ENCODE measurements around the gene TGFB2. TPM values are rescaled to one million over a fixed set of nuclear protein-coding genes. Genes with fewer than 3 reads are reported as not detected.

Gene TGFB2
- total and polyA plus RNA-seq, 2 donors (not counting 1 experiment from before 2014, with no cell fraction given) = 0.55 to 0.76 TPM

DNA sequence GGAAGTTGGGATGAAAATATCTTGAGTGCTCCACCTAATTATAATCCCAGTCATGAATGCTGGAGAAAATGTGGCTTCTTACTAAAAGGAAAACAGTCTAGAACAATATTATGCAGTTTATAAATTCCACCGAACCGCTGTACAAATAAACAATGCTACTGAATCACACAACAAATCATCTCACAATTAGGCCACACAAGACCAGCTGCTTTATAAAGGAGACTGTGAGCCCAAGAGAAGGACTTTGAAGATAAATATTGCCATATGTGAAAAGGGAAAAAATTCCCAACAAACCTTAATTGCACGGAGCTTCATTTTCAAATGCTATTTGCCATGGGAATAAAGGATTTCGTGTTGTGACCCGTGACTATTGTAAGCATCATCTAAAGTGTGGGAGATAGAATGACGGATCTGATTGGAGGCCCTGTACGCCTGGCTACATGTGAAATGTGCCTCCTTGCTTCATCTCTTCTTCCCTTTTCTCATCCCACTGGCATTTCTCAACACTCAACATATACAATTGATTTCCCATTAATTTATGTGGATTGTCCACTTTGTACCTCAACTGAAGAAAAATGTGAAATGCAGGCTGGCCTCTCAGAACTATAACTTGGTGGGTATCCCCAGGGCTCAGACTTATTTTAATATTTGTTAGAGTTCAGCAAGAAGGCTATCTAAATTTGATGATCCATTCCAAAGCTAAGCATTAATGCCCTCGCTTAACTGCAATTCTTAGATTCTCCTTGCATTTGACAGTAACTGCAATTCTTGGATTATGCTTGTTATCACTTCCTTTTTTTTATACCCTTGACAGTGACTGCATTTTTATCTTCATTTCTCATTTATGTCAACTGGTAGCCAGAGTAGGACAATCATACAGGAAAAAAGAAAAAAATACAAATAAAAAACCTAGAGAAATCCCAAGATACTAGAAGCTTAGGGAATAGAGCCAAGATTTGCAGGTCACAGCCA, 122.3 kb downstream of the TGFB2 start:
- no CpG with 5 or more reads among the region's 8 CpGs for WGBS (ENCODE audit: insufficient coverage)
- intact Hi-C loops (cut with micrococcal nuclease) = no loop called here
- no peak overlapping the region for H3K4me2 ChIP-seq (replicated peaks; ENCODE audit: low read depth, low read length, poor library complexity, severe bottlenecking)
- H3K4me3 ChIP-seq (ENCODE audit: control extremely low read depth in 1 of 5, extremely low read depth in 1 of 5, insufficient read depth in 1 of 5, low read depth in 2 of 5, low read length in 4 of 5) = no peak overlapping the region
- no peaks in the 10 kb centered on the region for H3K79me2 ChIP-seq (ENCODE audit: control insufficient read depth, insufficient read depth, low read length)
- H3K36me3 ChIP-seq (replicated peaks in 1 of 2; ENCODE audit: control extremely low read depth in 1 of 2, control insufficient read depth in 1 of 2, extremely low read depth in 1 of 2, insufficient read depth in 2 of 2, low read length in 1 of 2) = no peaks in the 10 kb centered on the region
- Mint-ChIP-seq H3K27me3 (no peaks in the 10 kb centered on the region), H3K4me3 (no peak overlapping the region), H3K9me3 (ENCODE audit: insufficient read depth) (no peaks in the 10 kb centered on the region), H3K27ac (no peak overlapping the region), H3K4me1 (peaks cover 3% of the 10 kb centered on the region)
- POLR2A ChIA-PET = no interaction called here
- CTCF ChIA-PET = interaction anchor here (1.1 kb wide), 1 partner anchor 11 kb away, joined by 4 read pairs; no protein-coding TSS in a partner anchor
- no peak overlapping the region for H2AFZ ChIP-seq (ENCODE audit: insufficient read depth, low read depth, low read length, poor library complexity, severe bottlenecking)
- DNase-seq = no peak
- H3K4me1 ChIP-seq (ENCODE audit: control insufficient read depth in 2 of 2, insufficient read depth in 2 of 2, low read length in 2 of 2) = no peaks in the 10 kb centered on the region
- H3K9ac ChIP-seq (ENCODE audit: low read length) = no peak overlapping the region
- no peak for ATAC-seq (ENCODE audit: low read depth)
- H3K27ac ChIP-seq (ENCODE audit: low read length in 2 of 2) = no peak overlapping the region
- H3K9me3 ChIP-seq (ENCODE audit: control extremely low read depth in 1 of 3, control insufficient read depth in 2 of 3, insufficient read depth in 1 of 3, low read length in 2 of 3) = no peaks in the 10 kb centered on the region
- TF ChIP-seq EZH2 (IDR thresholded peaks at IDR 0.05; ENCODE audit: borderline replicate concordance, insufficient read depth, low read depth, low read length, poor library complexity, severe bottlenecking) = no peak
- TF ChIP-seq, protein P1, sequence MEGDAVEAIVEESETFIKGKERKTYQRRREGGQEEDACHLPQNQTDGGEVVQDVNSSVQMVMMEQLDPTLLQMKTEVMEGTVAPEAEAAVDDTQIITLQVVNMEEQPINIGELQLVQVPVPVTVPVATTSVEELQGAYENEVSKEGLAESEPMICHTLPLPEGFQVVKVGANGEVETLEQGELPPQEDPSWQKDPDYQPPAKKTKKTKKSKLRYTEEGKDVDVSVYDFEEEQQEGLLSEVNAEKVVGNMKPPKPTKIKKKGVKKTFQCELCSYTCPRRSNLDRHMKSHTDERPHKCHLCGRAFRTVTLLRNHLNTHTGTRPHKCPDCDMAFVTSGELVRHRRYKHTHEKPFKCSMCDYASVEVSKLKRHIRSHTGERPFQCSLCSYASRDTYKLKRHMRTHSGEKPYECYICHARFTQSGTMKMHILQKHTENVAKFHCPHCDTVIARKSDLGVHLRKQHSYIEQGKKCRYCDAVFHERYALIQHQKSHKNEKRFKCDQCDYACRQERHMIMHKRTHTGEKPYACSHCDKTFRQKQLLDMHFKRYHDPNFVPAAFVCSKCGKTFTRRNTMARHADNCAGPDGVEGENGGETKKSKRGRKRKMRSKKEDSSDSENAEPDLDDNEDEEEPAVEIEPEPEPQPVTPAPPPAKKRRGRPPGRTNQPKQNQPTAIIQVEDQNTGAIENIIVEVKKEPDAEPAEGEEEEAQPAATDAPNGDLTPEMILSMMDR (IDR thresholded peaks at IDR 0.05) = no peak
- H3K27me3 ChIP-seq (replicated peaks in 1 of 4; ENCODE audit: control extremely low read depth in 1 of 4, control insufficient read depth in 3 of 4, insufficient read depth in 4 of 4, low read length in 3 of 4) = no peaks in the 10 kb centered on the region
- no peaks in the 10 kb centered on the region for H4K20me1 ChIP-seq (ENCODE audit: control insufficient read depth, insufficient read depth, low read length, poor library complexity, severe bottlenecking)

DNA sequence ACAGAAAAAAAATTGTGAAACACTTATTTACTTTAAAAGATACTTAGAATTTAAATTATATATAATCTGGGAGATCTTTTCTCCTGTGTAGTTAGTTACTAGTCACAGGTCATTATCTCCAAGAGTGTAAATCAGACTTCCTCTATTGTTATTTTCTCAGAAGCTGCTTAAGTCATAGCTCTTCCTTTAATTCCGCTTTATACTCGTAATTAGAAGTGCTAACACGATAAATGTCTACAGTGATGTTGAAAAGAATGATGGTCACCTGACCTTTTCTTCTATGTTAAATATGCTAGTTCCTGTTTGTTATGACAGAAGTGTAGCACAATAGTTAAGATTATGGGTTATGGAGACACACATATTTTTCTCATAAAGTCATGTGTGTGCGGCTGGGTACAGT, 123.6 kb downstream of the TGFB2 start:
- no peak overlapping the region for H3K4me3 ChIP-seq (ENCODE audit: control extremely low read depth in 1 of 5, extremely low read depth in 1 of 5, insufficient read depth in 1 of 5, low read depth in 2 of 5, low read length in 4 of 5)
- H3K9ac ChIP-seq (ENCODE audit: low read length) = no peak overlapping the region
- no peak overlapping the region for H3K27ac ChIP-seq (ENCODE audit: low read length in 2 of 2)
- POLR2A ChIA-PET = interaction anchor here (0.7 kb wide), 1 partner anchor 43 kb away, joined by 3 read pairs; no protein-coding TSS in a partner anchor
- H2AFZ ChIP-seq (ENCODE audit: insufficient read depth, low read depth, low read length, poor library complexity, severe bottlenecking) = no peak overlapping the region
- H3K27me3 ChIP-seq (replicated peaks in 1 of 4; ENCODE audit: control extremely low read depth in 1 of 4, control insufficient read depth in 3 of 4, insufficient read depth in 4 of 4, low read length in 3 of 4) = no peaks in the 10 kb centered on the region
- H3K27me3 Mint-ChIP-seq = no peaks in the 10 kb centered on the region
- WGBS (ENCODE audit: insufficient coverage) = 100% methylated on average over 1 of the region's 4 CpGs
- peaks cover 11% of the 10 kb centered on the region for H3K4me1 Mint-ChIP-seq
- CTCF ChIA-PET = interaction anchor here (0.6 to 1.1 kb wide), 2 partner anchors 9 to 57 kb away, joined by 4 read pairs; no protein-coding TSS in a partner anchor
- no peaks in the 10 kb centered on the region for H3K9me3 Mint-ChIP-seq (ENCODE audit: insufficient read depth)
- intact Hi-C loops (cut with micrococcal nuclease) = no loop called here
- no peaks in the 10 kb centered on the region for H3K9me3 ChIP-seq (ENCODE audit: control extremely low read depth in 1 of 3, control insufficient read depth in 2 of 3, insufficient read depth in 1 of 3, low read length in 2 of 3)
- H3K4me3 Mint-ChIP-seq = no peak overlapping the region
- no peak for TF ChIP-seq EZH2 (IDR thresholded peaks at IDR 0.05; ENCODE audit: borderline replicate concordance, insufficient read depth, low read depth, low read length, poor library complexity, severe bottlenecking)
- TF ChIP-seq, protein P1 (IDR thresholded peaks at IDR 0.05) = no peak
- ATAC-seq (ENCODE audit: low read depth) = no peak
- no peak overlapping the region for H3K4me2 ChIP-seq (replicated peaks; ENCODE audit: low read depth, low read length, poor library complexity, severe bottlenecking)
- no peak overlapping the region for H3K27ac Mint-ChIP-seq
- H3K36me3 ChIP-seq (replicated peaks in 1 of 2; ENCODE audit: control extremely low read depth in 1 of 2, control insufficient read depth in 1 of 2, extremely low read depth in 1 of 2, insufficient read depth in 2 of 2, low read length in 1 of 2) = no peaks in the 10 kb centered on the region
- no peaks in the 10 kb centered on the region for H4K20me1 ChIP-seq (ENCODE audit: control insufficient read depth, insufficient read depth, low read length, poor library complexity, severe bottlenecking)
- no peak for DNase-seq
- peaks cover 10% of the 10 kb centered on the region in 2 donors for H3K4me1 ChIP-seq (ENCODE audit: control insufficient read depth in 2 of 2, insufficient read depth in 2 of 2, low read length in 2 of 2)
- H3K79me2 ChIP-seq (ENCODE audit: control insufficient read depth, insufficient read depth, low read length) = no peaks in the 10 kb centered on the region
